HFFc6 (cell line): ENCODE results near the gene VPS9D1. TPM values are rescaled to one million over a fixed set of nuclear protein-coding genes. Genes with fewer than 3 reads are reported as not detected.
A peak's percentile ranks its signal among the peaks of the same experiment; 100 is the strongest.
"Not testable (repeated sequence)": the region's sequence is repeated elsewhere in the genome, so short reads cannot be mapped to it uniquely, and the experiment has no call there.

Source experiments
- DNase-seq: peaks from one replicate; pipeline ENCODE4 v3.0.0-alpha.2; 2018
- H3K27ac Mint-ChIP-seq: 2 replicates; pipeline ENCODE4 v1.8.0; 2020; ENCODE audit warnings: mild to moderate bottlenecking, mixed read lengths
- H3K27me3 Mint-ChIP-seq: 2 replicates; pipeline ENCODE4 v1.8.0; 2021; ENCODE audit warnings: mild to moderate bottlenecking, moderate library complexity, mixed read lengths; ENCODE audit not compliant: insufficient read depth
- H3K36me3 Mint-ChIP-seq: 2 replicates; pipeline ENCODE4 v1.8.0; 2021; ENCODE audit warnings: low read depth, mixed read lengths
- H3K4me1 Mint-ChIP-seq: 2 replicates; pipeline ENCODE4 v1.8.0; 2020; ENCODE audit warnings: low read depth, mixed read lengths
- H3K4me3 Mint-ChIP-seq: 2 replicates; pipeline ENCODE4 v1.8.0; 2020; ENCODE audit warnings: mild to moderate bottlenecking, moderate library complexity, mixed read lengths
- H3K9me3 Mint-ChIP-seq: 2 replicates; pipeline ENCODE4 v1.8.0; 2020; ENCODE audit warnings: mild to moderate bottlenecking, mixed read lengths
- total RNA-seq, 6 experiments: library from RNA; stranded (reverse); fragmentation: NEBNext Ultra II Directional; extraction: Animal tissue kit (Norgen Biotek cat#: 25700); gene quantifications; 2 replicates in 1 of 6; 3 replicates in 5 of 6; pipeline ENCODE4 v1.2.3, GENCODE V29; 2021
- TF ChIP-seq, protein P1 (sequence below): fragments of 200-600 bp; sonication (generic); IDR thresholded peaks from 2 replicates; pipeline ENCODE4 v1.5.0; 2021; ENCODE audit warnings: antibody characterized with exemption, mild to moderate bottlenecking

VPS9D1 gene
- total RNA-seq, 6 experiments from 2014 or later: 12.7 to 19.3 (median 16.1) TPM

DNA sequence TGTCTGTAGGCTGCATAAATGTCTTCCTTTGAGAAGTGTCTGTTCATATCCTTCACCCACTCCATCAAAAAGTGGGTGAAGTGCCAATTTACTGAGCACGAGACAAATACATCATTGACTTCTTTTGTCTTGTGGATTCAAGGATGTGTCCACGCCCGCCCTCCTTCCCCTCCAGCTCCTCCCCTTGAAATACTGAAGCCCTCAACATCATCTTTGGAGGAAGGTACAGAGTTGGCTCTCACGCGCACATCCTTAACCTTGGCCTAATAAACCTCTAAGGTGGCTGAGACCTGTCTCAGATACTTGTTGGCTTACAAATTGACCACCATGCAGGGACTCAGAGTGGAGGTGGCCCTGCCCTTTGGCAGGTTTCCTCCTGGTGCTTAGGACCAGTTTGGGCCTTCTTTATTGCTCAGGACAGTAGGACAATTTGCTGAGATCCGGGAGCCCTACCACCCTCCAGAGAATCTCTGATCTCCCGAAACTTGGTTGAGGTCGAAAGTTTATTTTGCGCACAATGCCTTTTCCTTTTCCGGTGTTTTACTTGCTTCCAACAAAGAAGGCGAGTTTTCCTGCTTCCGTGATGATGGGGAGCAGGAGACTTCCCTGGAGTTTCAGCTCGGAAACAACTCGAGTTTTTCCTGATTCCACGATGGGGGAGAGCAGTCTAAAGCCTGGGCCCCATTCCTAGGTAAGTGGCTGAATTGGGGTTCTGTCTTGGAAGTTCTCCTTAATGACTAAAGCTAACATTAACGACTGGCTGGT lies 48.3 kb downstream of the VPS9D1 start:
- no peaks in the 10 kb centered on the region for H3K27me3 Mint-ChIP-seq
- H3K4me3 Mint-ChIP-seq: no peak overlapping the region
- peaks cover 12% of the 10 kb centered on the region for H3K36me3 Mint-ChIP-seq

DNA sequence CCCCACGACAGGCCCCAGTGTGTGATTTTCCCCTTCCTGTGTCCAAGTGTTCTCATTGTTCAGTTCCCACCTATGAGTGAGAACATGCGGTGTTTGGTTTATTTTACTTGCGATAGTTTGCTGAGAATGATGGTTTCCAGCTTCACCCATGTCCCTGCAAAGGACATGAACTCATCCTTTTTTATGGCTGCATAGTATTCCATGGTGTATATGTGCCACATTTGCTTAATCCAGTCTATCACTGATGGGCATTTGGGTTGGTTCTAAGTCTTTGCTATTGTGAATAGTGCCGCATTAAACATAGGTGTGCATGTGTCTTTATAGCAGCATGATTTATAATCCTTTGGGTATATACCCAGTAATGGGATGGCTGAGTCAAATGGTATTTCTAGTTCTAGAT lies 49.1 kb downstream of the VPS9D1 start:
- not testable (repeated sequence) for H3K9me3 Mint-ChIP-seq, H3K27ac Mint-ChIP-seq, H3K36me3 Mint-ChIP-seq, H3K4me3 Mint-ChIP-seq, H3K27me3 Mint-ChIP-seq, DNase-seq
- peaks cover 12% of the 10 kb centered on the region for H3K4me1 Mint-ChIP-seq

More for the DNA sequence above, 48.3 kb downstream of the VPS9D1 start:
- H3K9me3 Mint-ChIP-seq: peaks cover 4% of the 10 kb centered on the region; the same call in 1 of the 2 replicates
- no peak overlapping the region for H3K27ac Mint-ChIP-seq
- peaks cover 12% of the 10 kb centered on the region for H3K4me1 Mint-ChIP-seq
- TF ChIP-seq, protein P1, sequence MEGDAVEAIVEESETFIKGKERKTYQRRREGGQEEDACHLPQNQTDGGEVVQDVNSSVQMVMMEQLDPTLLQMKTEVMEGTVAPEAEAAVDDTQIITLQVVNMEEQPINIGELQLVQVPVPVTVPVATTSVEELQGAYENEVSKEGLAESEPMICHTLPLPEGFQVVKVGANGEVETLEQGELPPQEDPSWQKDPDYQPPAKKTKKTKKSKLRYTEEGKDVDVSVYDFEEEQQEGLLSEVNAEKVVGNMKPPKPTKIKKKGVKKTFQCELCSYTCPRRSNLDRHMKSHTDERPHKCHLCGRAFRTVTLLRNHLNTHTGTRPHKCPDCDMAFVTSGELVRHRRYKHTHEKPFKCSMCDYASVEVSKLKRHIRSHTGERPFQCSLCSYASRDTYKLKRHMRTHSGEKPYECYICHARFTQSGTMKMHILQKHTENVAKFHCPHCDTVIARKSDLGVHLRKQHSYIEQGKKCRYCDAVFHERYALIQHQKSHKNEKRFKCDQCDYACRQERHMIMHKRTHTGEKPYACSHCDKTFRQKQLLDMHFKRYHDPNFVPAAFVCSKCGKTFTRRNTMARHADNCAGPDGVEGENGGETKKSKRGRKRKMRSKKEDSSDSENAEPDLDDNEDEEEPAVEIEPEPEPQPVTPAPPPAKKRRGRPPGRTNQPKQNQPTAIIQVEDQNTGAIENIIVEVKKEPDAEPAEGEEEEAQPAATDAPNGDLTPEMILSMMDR: no peak
- no peak for DNase-seq

DNA sequence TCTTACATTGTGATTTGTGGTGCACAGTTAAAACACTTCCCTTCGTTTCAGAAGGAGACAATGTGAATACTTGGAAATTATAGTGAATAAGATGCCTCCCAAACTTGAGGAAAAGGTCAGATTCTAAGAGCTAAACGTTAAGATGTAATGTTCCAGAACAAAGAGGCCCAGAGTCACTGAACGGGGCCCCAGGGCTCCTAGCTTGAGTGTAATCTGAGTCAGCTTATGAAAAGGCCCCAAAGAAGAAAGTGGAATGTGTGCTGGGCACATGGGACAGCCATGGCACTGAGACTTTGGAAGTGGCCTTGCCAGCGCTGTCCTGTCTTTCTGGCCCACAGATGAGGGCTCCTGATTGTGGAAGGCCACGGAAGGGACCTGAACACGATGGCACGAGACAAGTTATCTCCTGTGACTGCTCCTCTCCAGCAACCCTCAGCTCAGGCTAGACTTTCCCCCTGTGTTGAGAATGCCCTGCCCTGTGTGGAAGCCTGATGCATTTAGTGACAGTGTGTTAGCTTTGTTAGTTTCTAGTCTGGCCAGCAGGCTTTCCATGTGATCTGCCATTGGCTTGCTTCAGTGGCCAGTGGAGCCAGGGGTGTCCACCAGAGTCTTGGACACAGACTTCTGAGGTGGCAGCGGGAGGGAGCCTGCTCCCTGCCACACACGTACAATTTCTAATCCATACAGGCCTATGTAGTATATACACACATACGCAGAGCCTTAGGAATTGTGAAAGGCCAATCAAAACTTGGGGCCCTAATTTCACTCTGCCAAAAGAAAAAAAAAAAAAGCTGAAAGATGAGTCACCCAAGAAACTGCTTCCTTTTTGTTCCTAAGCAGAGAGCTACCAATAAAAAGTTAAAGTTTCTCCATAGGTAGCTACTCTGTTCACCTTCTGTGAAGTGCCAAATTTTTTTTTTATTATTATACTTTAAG lies 49.9 kb downstream of the VPS9D1 start:
- peak; percentile 14 for DNase-seq
- Mint-ChIP-seq H3K27ac (peak overlapping the region; percentile 77), H3K9me3 (peaks cover 3% of the 10 kb centered on the region; the same call in 1 of the 2 replicates), H3K4me3 (no peak overlapping the region), H3K4me1 (peaks cover 12% of the 10 kb centered on the region), H3K36me3 (peaks cover 11% of the 10 kb centered on the region), H3K27me3 (no peaks in the 10 kb centered on the region; the same call in 1 of the 2 replicates)
- TF ChIP-seq, protein P1: no peak

DNA sequence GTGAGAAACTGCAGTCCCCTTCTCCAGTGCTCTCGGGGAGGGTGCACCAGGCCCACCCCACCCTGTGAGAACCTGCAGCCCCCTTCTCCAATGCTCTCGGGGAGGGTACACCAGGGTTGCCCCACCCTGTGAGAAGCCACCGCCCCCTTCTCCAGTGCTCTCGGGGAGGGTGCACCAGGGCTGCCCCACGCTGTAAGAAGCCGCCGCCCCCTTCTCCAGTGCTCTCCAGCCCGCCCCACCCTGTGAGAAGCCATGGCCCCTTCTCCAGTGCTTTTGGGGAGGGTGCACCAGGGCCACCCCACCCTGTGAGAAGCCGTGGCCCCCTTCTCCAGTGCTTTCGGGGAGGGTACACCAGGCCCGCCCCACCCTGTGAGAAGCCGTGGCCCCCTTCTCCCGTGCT lies 50.9 kb downstream of the VPS9D1 start:
- Mint-ChIP-seq H3K4me1 (peaks cover 12% of the 10 kb centered on the region), H3K36me3 (peaks cover 10% of the 10 kb centered on the region), H3K27ac (no peak overlapping the region), H3K4me3 (no peak overlapping the region), H3K9me3 (no peaks in the 10 kb centered on the region), H3K27me3 (no peaks in the 10 kb centered on the region; the same call in 1 of the 2 replicates)
- DNase-seq: no peak
- TF ChIP-seq, protein P1: no peak

DNA sequence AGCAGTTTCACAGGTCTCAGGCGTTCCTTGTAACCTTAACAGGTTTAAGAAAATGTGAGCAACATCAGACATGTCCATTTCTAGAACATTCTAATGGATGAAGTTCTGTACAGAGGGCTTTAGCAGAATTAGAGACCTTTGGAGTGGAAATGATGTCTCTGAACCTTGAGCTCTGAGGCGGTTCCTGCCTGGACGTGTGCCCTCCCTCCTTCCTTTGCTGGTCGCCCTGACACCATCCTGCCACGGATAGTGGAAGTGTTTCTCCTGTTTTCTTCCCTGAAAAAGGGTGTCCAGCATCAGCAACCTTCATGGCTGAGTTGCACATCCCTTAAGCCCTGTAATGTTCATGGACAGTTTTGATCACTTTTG lies 51.9 kb downstream of the VPS9D1 start:
- Mint-ChIP-seq H3K27me3 (no peaks in the 10 kb centered on the region; the same call in 1 of the 2 replicates), H3K4me3 (no peak overlapping the region), H3K9me3 (no peaks in the 10 kb centered on the region), H3K36me3 (peaks cover 18% of the 10 kb centered on the region), H3K27ac (no peak overlapping the region), H3K4me1 (peaks cover 12% of the 10 kb centered on the region)
- no peak for DNase-seq
- TF ChIP-seq, protein P1: no peak
